ENCODE results near the gene MARCHF6. TPM values are rescaled to one million over a fixed set of nuclear protein-coding genes. Genes with fewer than 3 reads are reported as not detected.

The MARCHF6 gene
- total and polyA plus RNA-seq, 9 of the 15 experiments (the other 6 are each of a cell fraction or from before 2014, with no cell fraction given), result 74.1 to 456 (median 116) TPM

DNA sequence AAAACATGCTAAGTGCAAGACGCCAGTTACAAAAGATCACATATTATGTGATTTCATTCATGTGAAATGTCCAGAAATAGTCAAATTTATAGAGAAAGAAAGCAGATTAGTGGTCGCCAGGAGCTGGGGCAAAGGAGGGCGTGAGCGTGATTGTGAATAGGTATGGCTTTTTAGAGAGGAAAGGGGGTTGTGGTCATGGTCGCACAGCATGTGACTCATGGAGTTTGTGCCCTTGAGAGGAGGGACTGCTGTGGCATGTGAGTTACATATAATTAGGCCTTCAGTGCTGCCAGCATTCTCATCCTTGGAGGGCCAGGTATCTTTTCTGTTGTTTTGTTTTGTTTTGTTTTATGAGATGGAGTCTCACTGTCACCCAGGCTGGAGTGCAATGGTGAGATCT lies 21.2 kb upstream of the MARCHF6 start:
- in situ Hi-C loops (cut with MboI) (no loop called here), intact Hi-C loops (cut with micrococcal nuclease) (no loop called here)
- BruUV-seq (replicated peaks), result no TSS peak
- DNase-seq (ENCODE audit: extremely low read depth in 1 of 4, low spot score in 3 of 4) (no peak), FAIRE-seq (no peak), ATAC-seq (no peak)
- ChIA-PET CTCF (ENCODE audit: low intra/inter-chr PET ratio) (no interaction called here), POLR2A (no interaction called here)
- Histone ChIP-seq H3K9me1 (ENCODE audit: control insufficient read depth, insufficient read depth, low read length) (no peaks in the 10 kb centered on the region), H3K36me3 (ENCODE audit: control insufficient read depth, insufficient read depth, low read length) (no peaks in the 10 kb centered on the region), H3K4me2 (ENCODE audit: insufficient read depth, low read length) (no peak overlapping the region), H3K9ac (ENCODE audit: insufficient read depth in 1 of 2, low read depth in 2 of 2, low read length in 2 of 2) (no peak overlapping the region), H3K4me3 (no peak overlapping the region), H3K27ac (ENCODE audit: extremely low read depth, low read depth, low read length) (no peak overlapping the region), H4K20me1 (replicated peaks; ENCODE audit: control insufficient read depth, insufficient read depth, low read length) (no peaks in the 10 kb centered on the region), H3K27me3 (ENCODE audit: control insufficient read depth in 2 of 2, insufficient read depth in 2 of 2, low read length in 2 of 2) (no peaks in the 10 kb centered on the region), H2AFZ (ENCODE audit: low read depth, low read length) (no peak overlapping the region), H3K9me3 (replicated peaks; ENCODE audit: control insufficient read depth, insufficient read depth, low read depth, low read length) (no peaks in the 10 kb centered on the region; the same call in 1 of the 2 replicates), H3K4me1 (replicated peaks in 1 of 2; ENCODE audit: control insufficient read depth in 2 of 2, insufficient read depth in 2 of 2, low read length in 2 of 2) (peaks cover 7% of the 10 kb centered on the region in 2 experiments; a peak in 4 of 5 replicates), H3K79me2 (ENCODE audit: control insufficient read depth, insufficient read depth, low read length) (no peaks in the 10 kb centered on the region)
- WGBS (ENCODE audit: insufficient coverage, low coverage, missing lambda C conversion rate), result 84% methylated on average over 5 of the region's 5 CpGs
- no peak for TF ChIP-seq CBX3 (IDR thresholded peaks at IDR 0.05; ENCODE audit: borderline replicate concordance in 1 of 2, low read length in 2 of 2)
- no peak for TF ChIP-seq MAFK (IDR thresholded peaks at IDR 0.05; ENCODE audit: low read length)
- no peak for TF ChIP-seq RAD51 (IDR thresholded peaks at IDR 0.05; ENCODE audit: borderline replicate concordance, low read depth)

DNA sequence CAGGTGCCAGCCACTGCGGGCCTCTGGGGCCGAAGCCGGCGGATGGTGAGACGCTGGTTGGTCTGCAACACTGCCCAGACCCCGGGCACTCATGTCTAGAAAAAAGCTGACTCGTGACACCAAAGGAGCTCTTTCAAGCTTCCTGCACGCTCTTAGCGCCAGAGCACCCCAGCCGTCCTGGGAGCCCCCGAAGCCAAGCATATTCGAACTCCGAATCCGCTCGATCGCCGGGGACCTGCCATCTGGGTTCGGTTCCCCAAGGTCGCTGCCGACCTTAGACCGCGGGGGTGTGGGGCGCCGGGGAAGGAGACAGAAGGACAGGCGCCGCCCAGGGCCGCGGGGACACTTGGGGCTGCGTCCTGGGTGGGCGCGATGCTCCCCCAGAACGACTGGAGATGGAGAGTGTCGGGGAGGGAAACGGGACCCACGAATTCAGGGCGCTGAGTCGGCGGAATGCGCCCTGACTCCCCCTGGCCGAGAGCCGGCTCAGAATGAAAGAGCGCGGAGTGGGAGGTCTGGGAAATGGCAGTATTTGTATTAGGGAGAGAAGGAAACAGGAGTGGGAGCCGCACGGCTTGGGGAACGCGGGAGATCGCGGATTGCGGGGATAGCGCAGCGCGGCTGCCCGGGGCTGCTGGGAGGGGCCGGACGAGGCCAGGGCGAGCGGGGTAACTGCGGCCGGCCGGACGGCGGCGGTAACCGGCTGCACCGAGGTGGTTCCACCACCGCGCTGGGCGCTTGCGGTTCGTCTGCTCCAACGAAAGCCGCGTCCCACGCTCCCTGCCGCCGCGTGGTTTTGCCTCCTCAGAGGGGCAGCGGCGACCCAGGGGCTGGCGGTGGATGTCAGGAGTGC lies 20.1 kb upstream of the MARCHF6 start:
- BruUV-seq (replicated peaks), result no TSS peak
- DNase-seq (ENCODE audit: extremely low read depth in 1 of 4, low spot score in 3 of 4) (no peak), ATAC-seq (no peak), FAIRE-seq (no peak)
- 95% methylated on average over 63 of the region's 81 CpGs for WGBS (ENCODE audit: insufficient coverage, low coverage, missing lambda C conversion rate)
- H3K4me2 ChIP-seq (ENCODE audit: insufficient read depth, low read length), result no peak overlapping the region
- H3K4me1 ChIP-seq (replicated peaks in 1 of 2; ENCODE audit: control insufficient read depth in 2 of 2, insufficient read depth in 2 of 2, low read length in 2 of 2), result peaks cover 7% of the 10 kb centered on the region in 2 experiments; a peak in 4 of 5 replicates
- no peak overlapping the region for H3K27ac ChIP-seq (ENCODE audit: extremely low read depth, low read depth, low read length)
- intact Hi-C loops (cut with micrococcal nuclease), result no loop called here
- H4K20me1 ChIP-seq (replicated peaks; ENCODE audit: control insufficient read depth, insufficient read depth, low read length), result no peaks in the 10 kb centered on the region
- no peaks in the 10 kb centered on the region for H3K27me3 ChIP-seq (ENCODE audit: control insufficient read depth in 2 of 2, insufficient read depth in 2 of 2, low read length in 2 of 2)
- POLR2A ChIA-PET, result interaction anchor here (1.0 kb wide), 1 partner anchor 9 kb away, joined by 3 read pairs; no protein-coding TSS in a partner anchor
- no peaks in the 10 kb centered on the region for H3K79me2 ChIP-seq (ENCODE audit: control insufficient read depth, insufficient read depth, low read length)
- H3K9me3 ChIP-seq (replicated peaks; ENCODE audit: control insufficient read depth, insufficient read depth, low read depth, low read length), result no peaks in the 10 kb centered on the region; the same call in 1 of the 2 replicates
- H3K36me3 ChIP-seq (ENCODE audit: control insufficient read depth, insufficient read depth, low read length), result no peaks in the 10 kb centered on the region
- in situ Hi-C loops (cut with MboI), result no loop called here
- no peak overlapping the region for H3K4me3 ChIP-seq
- H3K9ac ChIP-seq (ENCODE audit: insufficient read depth in 1 of 2, low read depth in 2 of 2, low read length in 2 of 2), result no peak overlapping the region
- H2AFZ ChIP-seq (ENCODE audit: low read depth, low read length), result no peak overlapping the region
- no peaks in the 10 kb centered on the region for H3K9me1 ChIP-seq (ENCODE audit: control insufficient read depth, insufficient read depth, low read length)
- CTCF ChIA-PET (ENCODE audit: low intra/inter-chr PET ratio), result no interaction called here
- TF ChIP-seq C11orf30 (IDR thresholded peaks at IDR 0.05; ENCODE audit: low read depth) (peak; percentile 72), ZNF217 (CRISPR knock-in tag; IDR thresholded peaks at IDR 0.05) (no peak), ZC3H8 (IDR thresholded peaks at IDR 0.05) (no peak), PCBP1 (IDR thresholded peaks at IDR 0.05; ENCODE audit: low read depth, low read length, poor library complexity, severe bottlenecking) (peak; percentile 81), KLF1 (tag; IDR thresholded peaks at IDR 0.05) (no peak), SETDB1 (IDR thresholded peaks at IDR 0.05; ENCODE audit: low read length) (no peak), PHF21A (IDR thresholded peaks at IDR 0.05; ENCODE audit: borderline replicate concordance, low read depth) (no peak), NFE2L1 (tag; IDR thresholded peaks at IDR 0.05; ENCODE audit: borderline replicate concordance, low read depth) (no peak), TAF1 (IDR thresholded peaks at IDR 0.05; ENCODE audit: control insufficient read depth, extremely low read depth, insufficient read depth, low read length, severe bottlenecking) (no peak), PML (IDR thresholded peaks at IDR 0.05; ENCODE audit: low read length) (no peak), ZNF134 (CRISPR knock-in tag; conservative IDR thresholded peaks at IDR 0.05) (no peak)
- TF ChIP-seq, protein P1, sequence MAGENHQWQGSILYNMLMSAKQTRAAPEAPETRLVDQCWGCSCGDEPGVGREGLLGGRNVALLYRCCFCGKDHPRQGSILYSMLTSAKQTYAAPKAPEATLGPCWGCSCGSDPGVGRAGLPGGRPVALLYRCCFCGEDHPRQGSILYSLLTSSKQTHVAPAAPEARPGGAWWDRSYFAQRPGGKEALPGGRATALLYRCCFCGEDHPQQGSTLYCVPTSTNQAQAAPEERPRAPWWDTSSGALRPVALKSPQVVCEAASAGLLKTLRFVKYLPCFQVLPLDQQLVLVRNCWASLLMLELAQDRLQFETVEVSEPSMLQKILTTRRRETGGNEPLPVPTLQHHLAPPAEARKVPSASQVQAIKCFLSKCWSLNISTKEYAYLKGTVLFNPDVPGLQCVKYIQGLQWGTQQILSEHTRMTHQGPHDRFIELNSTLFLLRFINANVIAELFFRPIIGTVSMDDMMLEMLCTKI (IDR thresholded peaks at IDR 0.05; ENCODE audit: partially characterized antibody), result no peak
